CD4-positive, alpha-beta T cell treated with Interleukin-12 subunit alpha and Interleukin-12 subunit beta, for 1 hour (primary cell): Measurements from ENCODE around the gene OSBP2.

Source experiments
- DNase-seq: peaks from one replicate; pipeline ENCODE4 v3.0.0-alpha.2; 2020

The OSBP2 gene

DNA sequence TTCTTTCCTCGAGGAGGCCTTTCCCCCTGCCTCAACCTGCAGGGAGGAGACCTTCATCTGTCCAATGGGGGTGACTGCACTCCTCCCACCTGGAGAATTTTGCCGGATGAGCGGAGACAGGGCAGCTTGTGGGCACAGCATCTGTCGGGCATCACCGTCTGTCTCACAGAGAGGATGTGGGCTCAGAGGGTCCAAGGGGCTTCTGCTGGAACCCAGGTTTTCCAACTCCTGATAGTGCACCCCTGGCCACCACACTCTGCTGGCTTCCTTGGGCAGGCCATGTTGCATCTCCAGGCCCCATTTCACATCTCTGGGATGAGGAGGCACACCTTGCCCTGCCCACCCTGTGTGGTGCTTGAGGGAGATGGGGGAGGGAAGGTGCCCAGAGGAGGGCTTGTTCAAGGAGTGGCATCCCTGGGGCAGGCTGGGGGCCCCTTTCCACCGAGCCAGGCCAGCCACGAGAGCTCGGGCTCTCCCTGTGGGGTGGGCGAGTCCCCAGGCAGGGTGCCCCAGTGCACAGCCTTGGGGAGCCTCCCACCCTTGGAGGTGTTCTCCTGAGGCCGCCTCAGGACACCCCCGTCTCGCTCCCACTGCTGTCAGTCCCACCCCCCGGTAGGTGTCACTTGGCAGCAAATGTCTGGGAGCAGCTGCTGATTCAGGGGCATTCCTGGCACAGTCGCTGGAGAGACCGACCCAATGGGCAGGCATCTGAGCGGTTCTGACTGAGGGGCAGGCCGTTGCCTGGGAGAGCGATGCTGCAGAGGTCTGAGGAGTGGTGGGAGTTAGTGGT lies 189.7 kb downstream of the OSBP2 start:
- no peak for DNase-seq

- DNase-seq, result no peak
These were observed 190.3 kb downstream of the OSBP2 start for GRCh38 chr22:30885001-30885366.

DNA sequence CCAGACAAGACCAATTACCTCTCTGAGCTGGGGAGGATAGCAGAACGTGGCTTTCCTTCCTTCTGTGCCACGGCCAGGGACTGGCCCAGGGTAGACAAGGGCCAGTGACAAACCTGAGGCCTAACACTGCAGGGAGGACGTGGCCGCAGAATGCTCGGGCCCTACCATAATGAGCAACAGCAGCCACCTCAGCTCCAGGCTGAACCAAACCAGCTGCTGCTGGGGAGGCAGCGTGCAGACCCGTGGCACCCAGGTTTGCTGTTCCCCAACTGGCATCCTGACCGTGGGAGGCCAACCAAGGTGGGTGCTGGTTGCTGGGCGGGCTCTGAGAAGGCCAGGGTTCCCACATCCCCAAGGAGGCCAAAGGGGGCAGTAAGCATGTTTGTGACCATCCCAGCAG lies 190.9 kb downstream of the OSBP2 start:
- DNase-seq, result no peak

DNA sequence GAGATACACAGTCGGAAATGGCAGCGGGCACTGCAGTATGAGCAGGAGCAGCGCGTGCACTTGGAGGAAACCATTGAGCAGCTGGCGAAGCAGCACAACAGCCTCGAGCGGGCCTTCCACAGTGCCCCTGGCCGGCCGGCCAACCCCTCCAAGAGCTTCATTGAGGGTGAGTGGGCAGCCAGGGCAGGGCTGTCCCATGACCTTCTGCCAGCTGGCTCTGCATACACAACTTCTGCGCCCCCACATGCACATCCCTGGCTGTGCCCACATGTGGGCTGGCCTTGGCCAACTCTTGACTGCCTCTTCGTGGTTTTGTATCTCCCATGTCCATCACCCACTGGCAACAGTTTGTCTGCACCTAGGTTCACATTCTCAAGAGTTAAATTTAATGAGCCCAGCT lies 192.8 kb downstream of the OSBP2 start:
- DNase-seq, result no peak

DNA sequence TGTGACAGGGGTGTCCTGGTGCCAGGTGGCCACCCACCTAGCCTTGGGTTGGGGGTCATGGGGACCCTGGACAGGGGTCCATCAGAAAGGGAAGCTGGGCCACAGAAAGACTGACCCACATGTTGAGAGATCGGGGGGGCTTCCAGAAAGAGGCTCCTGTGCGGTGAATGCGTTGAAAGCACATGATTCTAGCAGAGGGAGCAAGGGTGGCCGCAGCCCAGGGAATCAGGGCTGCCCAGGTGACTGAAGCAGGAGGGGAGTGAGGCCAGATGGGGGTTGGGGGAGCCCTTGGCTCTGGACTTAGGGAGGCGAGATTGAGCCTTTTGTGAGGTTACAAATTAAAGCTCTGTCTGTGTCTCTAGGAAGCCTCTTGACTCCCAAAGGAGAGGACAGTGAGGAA lies 193.2 kb downstream of the OSBP2 start:
- no peak for DNase-seq

DNA sequence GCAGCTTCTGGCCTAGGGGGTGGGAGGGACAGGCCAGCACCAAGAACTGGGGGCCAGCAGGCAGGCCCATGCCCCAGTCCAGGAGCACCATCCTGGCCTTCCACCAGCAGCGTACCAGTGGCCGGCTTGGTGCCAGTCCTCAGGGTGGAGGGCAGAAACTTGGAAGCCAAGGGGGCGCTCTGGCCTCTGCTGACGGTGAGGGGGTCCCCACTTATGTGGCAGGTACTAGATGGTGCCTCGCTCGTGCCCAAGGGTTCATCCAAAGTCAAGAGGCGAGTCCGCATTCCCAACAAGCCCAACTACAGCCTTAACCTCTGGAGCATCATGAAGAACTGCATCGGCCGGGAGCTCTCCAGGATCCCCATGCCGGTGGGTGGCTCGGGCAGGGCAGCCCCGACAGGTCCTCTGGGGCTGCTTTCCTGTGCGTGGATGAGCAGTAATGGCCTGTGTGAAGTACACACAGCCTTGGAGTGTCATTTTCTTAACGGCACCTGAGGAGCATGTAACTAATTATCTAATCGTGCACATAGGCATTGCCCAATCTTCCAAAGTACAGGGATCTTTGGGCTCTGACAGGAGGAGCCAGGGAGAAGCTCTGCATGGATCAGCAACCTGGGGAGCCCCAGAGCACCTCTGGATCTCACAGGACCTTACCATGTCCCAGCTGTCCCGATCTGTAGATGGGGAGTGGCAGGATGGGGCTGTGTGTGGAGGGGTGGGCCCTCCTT lies 194.8 kb downstream of the OSBP2 start:
- DNase-seq, result no peak

GRCh38 chr22:30889996-30890480 lies 195.4 kb downstream of the OSBP2 start:
- DNase-seq, result no peak

DNA sequence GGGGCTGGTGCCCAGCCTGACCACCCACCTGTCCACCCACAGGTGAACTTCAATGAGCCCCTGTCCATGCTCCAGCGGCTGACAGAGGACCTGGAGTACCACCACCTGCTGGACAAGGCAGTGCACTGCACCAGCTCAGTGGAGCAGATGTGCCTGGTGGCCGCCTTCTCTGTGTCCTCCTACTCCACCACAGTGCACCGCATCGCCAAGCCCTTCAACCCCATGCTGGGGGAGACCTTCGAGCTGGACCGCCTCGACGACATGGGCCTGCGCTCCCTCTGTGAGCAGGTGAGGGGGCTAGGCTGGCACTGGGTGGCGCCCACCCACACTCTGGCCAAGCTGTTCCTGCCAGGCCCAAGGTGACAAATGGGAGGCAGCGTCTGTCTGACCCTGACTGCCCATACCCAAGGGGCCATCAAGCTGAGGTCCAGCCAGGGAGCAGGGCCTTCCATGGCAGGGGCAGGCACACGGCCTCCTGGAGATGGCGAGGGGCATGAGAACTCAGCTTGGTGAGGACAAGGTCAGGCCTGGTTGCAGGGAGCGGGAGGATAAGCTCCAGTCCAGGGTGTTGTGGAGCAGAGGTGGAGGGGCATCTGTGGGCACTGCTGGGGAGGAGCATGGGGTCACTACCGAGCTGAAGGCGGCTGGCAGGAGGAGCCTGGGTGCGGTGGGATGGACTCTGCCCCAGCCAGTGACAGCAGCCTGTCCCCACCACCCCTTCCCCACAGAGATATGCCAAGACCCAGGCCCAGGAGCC lies 196.2 kb downstream of the OSBP2 start:
- peak; percentile 28 for DNase-seq

DNA sequence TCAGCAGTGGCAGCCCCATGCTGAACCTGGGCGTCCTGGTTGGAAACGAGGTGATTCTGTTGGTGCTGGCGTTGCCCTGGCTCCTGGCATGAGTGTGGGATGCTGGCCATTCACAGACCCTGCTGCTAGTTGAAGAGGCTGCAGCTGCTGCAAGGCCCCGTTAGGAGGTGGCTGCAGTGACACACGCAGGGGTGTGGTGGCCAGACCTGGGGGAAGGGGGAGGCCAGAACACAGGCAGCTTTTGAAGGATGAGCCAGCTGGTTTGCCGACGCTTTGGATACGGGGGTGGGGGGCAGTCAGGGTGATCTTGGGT lies 196.7 kb downstream of the OSBP2 start:
- DNase-seq, result no peak

- DNase-seq, result no peak
These were observed 197.1 kb downstream of the OSBP2 start for GRCh38 chr22:30891781-30892180.

DNA sequence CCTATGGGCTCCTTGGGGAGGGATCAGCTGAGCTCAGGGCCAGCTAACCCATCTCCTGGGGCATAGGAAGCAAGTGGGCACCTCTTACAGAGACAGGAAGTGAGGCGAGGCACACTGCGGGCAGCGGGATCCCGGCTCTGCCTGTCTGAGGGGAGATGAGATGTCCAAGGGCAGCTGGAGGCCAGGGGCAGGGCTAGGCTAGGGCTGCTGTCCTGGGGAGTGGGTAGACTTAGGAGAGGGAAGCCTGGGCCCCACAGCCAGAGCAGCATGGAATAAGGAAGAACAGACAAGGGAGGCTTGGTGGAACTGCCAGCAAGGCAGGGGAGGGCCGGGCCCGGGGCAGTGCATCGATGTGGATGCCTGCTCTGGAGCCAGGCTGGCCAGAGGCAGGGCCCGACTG lies 197.6 kb downstream of the OSBP2 start:
- DNase-seq, result no peak

- DNase-seq, result no peak
These were observed 198.1 kb downstream of the OSBP2 start for GRCh38 chr22:30892731-30893221.

- no peak for DNase-seq
These were observed 199.0 kb downstream of the OSBP2 start for GRCh38 chr22:30893434-30894370.

- no peak for DNase-seq
These were observed 199.7 kb downstream of the OSBP2 start for GRCh38 chr22:30894371-30894740.

DNA sequence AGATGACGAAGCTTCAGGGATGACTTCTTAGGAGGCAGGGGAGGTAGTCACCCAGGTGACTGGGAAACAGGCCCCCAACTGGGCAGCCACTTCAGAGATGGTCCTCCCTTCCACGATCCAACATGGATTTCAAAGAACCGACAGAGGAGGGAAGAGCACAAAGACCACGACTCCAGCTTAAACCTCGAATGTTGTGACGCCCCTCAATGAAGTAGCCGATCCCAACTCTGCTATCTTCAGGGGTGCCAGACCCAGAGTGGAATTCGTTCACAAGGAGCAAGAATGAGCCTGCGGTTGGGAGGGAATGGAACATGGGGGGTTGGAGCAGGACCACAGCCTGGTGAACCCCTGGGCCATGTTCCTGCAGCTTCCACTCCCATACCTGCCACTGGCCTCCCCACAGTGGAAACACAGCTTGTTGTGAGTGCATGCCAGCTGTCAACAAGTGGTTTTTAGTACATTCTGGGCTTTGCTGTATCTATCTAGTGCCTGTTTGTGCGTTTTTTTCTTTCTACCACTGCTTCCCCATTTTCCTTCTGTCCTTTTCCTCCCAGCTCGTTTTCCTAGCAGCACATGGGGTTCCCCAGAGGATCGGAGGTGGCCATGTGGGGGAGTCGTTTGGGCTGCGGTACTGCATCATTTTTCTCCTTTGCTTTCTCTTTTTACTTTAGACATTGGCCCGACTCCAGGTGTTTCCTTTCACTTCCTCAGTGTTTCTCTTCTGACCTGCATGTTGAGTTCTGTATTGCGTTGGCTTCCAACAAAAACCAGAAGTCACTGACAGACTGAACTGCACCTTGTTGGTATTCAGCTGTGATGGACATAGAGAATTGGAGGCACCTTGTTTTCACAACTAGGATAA lies 208.1 kb downstream of the OSBP2 start:
- no peak for DNase-seq

GRCh38 chr22:30903876-30904460 lies 209.3 kb downstream of the OSBP2 start:
- DNase-seq, result no peak

DNA sequence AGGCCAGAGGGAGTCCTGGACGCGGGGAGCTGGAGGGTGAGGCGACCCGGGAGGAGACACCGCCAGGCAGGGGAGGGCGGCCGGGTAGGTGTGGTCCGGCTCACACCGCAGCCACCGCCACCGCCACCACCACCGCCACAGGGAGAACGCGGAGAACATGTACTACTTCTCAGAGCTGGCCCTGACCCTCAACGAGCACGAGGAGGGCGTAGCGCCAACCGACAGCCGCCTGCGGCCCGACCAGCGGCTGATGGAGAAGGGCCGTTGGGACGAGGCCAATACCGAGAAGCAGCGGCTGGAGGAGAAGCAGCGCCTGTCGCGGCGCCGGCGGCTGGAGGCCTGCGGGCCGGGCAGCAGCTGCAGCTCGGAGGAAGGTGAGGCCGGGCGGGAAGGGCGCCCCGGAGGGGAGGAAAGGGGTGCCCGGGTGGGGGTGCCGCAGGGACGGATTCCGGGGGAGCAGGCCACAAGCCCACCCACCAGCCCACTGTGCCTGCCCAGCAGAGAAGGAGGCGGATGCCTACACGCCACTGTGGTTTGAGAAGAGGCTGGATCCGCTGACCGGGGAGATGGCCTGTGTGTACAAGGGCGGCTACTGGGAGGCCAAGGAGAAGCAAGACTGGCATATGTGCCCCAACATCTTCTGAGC lies 211.1 kb downstream of the OSBP2 start:
- DNase-seq, result no peak

- no peak for DNase-seq
These were observed 211.7 kb downstream of the OSBP2 start for GRCh38 chr22:30906411-30906810.

DNA sequence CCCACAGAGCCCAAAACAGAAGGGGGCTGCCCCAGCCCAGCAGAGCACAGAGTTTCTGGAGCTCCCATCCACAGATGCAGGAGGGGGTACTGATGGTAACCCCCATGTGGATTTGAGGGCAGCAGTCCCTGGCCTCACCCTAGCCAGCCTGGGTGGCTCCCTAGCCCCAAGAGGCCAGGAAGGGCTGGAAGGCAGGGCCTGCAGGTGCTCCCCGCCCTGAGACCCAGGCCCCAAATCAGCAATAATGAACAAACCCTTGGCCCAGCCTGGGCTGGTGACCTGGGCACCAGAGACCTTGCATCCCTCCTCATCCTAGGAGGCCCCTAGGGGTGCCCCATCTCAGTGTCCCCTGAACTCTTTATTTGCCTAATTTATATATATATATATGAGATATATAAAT lies 212.3 kb downstream of the OSBP2 start:
- DNase-seq, result no peak

- no peak for DNase-seq
These were observed 213.4 kb downstream of the OSBP2 start for GRCh38 chr22:30908051-30908461.

- DNase-seq, result no peak
These were observed 214.6 kb downstream of the OSBP2 start for GRCh38 chr22:30909306-30909705.
